Panc1 (cell line): ENCODE results near the gene ERCC2.

Source experiments
- POLR2AphosphoS5 ChIP-seq: IDR thresholded peaks from 2 replicates; pipeline ENCODE4 v1.6.1; 2012; ENCODE audit warnings: mild to moderate bottlenecking, low read depth, low read length, moderate library complexity
- TCF7L2 ChIP-seq: IDR thresholded peaks from 2 replicates; pipeline ENCODE4 v1.6.1; 2011; ENCODE audit warnings: mild to moderate bottlenecking, low read depth, low read length, inconsistent platforms
- TF ChIP-seq, protein P1 (sequence below): fragments of 450-650 bp; IDR thresholded peaks from 2 replicates; pipeline ENCODE4 v1.5.1; 2017; ENCODE audit warnings: mild to moderate bottlenecking
- TF ChIP-seq, protein P2 (sequence below), 2 experiments: IDR thresholded peaks; 2 replicates each; pipeline ENCODE4 v1.6.1; 2011 to 2012; ENCODE audit warnings: low read depth in 2 of 2, control low read depth in 1 of 2, low read length in 1 of 2, mild to moderate bottlenecking in 1 of 2, moderate library complexity in 1 of 2; ENCODE audit not compliant: insufficient read depth in 1 of 2

DNA sequence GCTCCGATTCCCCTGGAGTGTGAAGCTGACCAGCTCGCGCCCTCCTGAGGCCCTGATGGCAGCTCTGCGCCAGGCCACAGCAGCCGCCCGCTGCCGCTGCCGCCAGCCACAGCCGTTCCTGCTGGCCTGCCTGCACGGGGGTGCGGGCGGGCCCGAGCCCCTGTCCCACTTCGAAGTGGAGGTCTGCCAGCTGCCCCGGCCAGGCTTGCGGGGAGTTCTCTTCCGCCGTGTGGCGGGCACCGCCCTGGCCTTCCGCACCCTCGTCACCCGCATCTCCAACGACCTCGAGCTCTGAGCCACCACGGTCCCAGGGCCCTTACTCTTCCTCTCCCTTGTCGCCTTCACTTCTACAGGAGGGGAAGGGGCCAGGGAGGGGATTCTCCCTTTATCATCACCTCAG, 68.0 kb downstream of the ERCC2 start:
- TF ChIP-seq, protein P1, sequence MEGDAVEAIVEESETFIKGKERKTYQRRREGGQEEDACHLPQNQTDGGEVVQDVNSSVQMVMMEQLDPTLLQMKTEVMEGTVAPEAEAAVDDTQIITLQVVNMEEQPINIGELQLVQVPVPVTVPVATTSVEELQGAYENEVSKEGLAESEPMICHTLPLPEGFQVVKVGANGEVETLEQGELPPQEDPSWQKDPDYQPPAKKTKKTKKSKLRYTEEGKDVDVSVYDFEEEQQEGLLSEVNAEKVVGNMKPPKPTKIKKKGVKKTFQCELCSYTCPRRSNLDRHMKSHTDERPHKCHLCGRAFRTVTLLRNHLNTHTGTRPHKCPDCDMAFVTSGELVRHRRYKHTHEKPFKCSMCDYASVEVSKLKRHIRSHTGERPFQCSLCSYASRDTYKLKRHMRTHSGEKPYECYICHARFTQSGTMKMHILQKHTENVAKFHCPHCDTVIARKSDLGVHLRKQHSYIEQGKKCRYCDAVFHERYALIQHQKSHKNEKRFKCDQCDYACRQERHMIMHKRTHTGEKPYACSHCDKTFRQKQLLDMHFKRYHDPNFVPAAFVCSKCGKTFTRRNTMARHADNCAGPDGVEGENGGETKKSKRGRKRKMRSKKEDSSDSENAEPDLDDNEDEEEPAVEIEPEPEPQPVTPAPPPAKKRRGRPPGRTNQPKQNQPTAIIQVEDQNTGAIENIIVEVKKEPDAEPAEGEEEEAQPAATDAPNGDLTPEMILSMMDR, result no peak
- TF ChIP-seq, protein P2, sequence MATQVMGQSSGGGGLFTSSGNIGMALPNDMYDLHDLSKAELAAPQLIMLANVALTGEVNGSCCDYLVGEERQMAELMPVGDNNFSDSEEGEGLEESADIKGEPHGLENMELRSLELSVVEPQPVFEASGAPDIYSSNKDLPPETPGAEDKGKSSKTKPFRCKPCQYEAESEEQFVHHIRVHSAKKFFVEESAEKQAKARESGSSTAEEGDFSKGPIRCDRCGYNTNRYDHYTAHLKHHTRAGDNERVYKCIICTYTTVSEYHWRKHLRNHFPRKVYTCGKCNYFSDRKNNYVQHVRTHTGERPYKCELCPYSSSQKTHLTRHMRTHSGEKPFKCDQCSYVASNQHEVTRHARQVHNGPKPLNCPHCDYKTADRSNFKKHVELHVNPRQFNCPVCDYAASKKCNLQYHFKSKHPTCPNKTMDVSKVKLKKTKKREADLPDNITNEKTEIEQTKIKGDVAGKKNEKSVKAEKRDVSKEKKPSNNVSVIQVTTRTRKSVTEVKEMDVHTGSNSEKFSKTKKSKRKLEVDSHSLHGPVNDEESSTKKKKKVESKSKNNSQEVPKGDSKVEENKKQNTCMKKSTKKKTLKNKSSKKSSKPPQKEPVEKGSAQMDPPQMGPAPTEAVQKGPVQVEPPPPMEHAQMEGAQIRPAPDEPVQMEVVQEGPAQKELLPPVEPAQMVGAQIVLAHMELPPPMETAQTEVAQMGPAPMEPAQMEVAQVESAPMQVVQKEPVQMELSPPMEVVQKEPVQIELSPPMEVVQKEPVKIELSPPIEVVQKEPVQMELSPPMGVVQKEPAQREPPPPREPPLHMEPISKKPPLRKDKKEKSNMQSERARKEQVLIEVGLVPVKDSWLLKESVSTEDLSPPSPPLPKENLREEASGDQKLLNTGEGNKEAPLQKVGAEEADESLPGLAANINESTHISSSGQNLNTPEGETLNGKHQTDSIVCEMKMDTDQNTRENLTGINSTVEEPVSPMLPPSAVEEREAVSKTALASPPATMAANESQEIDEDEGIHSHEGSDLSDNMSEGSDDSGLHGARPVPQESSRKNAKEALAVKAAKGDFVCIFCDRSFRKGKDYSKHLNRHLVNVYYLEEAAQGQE (IDR thresholded peaks at IDR 0.05; ENCODE audit: insufficient read depth in 1 of 2, low read depth in 2 of 2, low read length in 1 of 2), result no peak
- TF ChIP-seq POLR2AphosphoS5 (no peak), TCF7L2 (no peak)
